Stimulated activated naive CD8-positive, alpha-beta T cell treated with anti-CD3 and anti-CD28 coated beads, Interleukin-15, Interleukin-2, amounts not matched to agents 100 ng/mL and 50 ng/mL, for 24 hours (primary cell): ENCODE data around the gene FIZ1.
"Not testable (repeated sequence)": the region's sequence is repeated elsewhere in the genome, so short reads cannot be mapped to it uniquely, and the experiment has no call there.

Source experiments
- H3K27ac Mint-ChIP-seq: one replicate; pipeline ENCODE4 v1.8.0; 2021; ENCODE audit warnings: mild to moderate bottlenecking, mixed read lengths
- H3K27me3 Mint-ChIP-seq: one replicate; pipeline ENCODE4 v1.8.0; 2021; ENCODE audit warnings: mixed read lengths
- H3K36me3 Mint-ChIP-seq: one replicate; pipeline ENCODE4 v1.8.0; 2021; ENCODE audit warnings: low read depth, mixed read lengths
- H3K4me1 Mint-ChIP-seq: one replicate; pipeline ENCODE4 v1.8.0; 2021; ENCODE audit warnings: low read depth, mixed read lengths
- H3K4me3 Mint-ChIP-seq: one replicate; pipeline ENCODE4 v1.8.0; 2021; ENCODE audit warnings: mild to moderate bottlenecking, mixed read lengths
- H3K9me3 Mint-ChIP-seq: one replicate; pipeline ENCODE4 v1.8.0; 2021; ENCODE audit warnings: mixed read lengths

FIZ1 gene

DNA sequence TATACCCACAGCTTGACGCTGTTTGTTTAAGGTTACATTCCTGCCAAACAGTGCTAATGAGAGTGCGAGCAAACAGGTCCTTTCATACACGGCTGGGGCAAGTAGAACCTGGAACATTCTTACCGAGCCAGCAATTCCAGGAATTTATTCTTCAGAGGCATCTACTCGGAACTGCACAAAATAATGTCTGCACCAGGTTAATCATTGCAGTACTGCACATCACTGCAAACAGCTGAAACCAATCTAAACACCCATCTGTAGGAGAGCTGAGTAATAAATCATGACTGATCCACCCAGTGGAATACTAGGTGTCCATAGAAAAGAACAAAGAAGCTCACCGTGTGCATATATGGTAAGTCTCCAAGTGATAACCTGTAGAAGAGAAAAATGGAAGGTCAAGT, 17.5 kb downstream of the FIZ1 start:
- Mint-ChIP-seq H3K36me3 (peaks cover 13% of the 10 kb centered on the region), H3K27ac (no peak overlapping the region), H3K4me1 (peaks cover 39% of the 10 kb centered on the region), H3K9me3 (no peaks in the 10 kb centered on the region), H3K4me3 (peak overlapping the region; percentile 95), H3K27me3 (no peaks in the 10 kb centered on the region)

- Mint-ChIP-seq H3K27ac (peak overlapping the region; percentile 76), H3K4me3 (peak overlapping the region; percentile 95)
These were observed 18.0 kb downstream of the FIZ1 start for GRCh38 chr19:55581145-55581822.

GRCh38 chr19:55580628-55581144, 18.6 kb downstream of the FIZ1 start, which contains the start of gene ZNF579:
TSS of gene ZNF579 (minus strand) at chr19:55580848. CDS start at chr19:55579639, 1,209 bp downstream.
- Mint-ChIP-seq H3K9me3 (no peaks in the 10 kb centered on the region), H3K27ac (peak within 1 kb of the TSS; percentile 92), H3K4me3 (peak within 1 kb of the TSS; percentile 95), H3K36me3 (peaks cover 15% of the 10 kb centered on the region), H3K4me1 (peaks cover 28% of the 10 kb centered on the region), H3K27me3 (no peaks in the 10 kb centered on the region)

More at GRCh38 chr19:55581145-55581822, 18.0 kb downstream of the FIZ1 start:
- no peaks in the 10 kb centered on the region for H3K27me3 Mint-ChIP-seq
- H3K4me1 Mint-ChIP-seq, result peaks cover 34% of the 10 kb centered on the region
- no peaks in the 10 kb centered on the region for H3K9me3 Mint-ChIP-seq
- peaks cover 15% of the 10 kb centered on the region for H3K36me3 Mint-ChIP-seq

DNA sequence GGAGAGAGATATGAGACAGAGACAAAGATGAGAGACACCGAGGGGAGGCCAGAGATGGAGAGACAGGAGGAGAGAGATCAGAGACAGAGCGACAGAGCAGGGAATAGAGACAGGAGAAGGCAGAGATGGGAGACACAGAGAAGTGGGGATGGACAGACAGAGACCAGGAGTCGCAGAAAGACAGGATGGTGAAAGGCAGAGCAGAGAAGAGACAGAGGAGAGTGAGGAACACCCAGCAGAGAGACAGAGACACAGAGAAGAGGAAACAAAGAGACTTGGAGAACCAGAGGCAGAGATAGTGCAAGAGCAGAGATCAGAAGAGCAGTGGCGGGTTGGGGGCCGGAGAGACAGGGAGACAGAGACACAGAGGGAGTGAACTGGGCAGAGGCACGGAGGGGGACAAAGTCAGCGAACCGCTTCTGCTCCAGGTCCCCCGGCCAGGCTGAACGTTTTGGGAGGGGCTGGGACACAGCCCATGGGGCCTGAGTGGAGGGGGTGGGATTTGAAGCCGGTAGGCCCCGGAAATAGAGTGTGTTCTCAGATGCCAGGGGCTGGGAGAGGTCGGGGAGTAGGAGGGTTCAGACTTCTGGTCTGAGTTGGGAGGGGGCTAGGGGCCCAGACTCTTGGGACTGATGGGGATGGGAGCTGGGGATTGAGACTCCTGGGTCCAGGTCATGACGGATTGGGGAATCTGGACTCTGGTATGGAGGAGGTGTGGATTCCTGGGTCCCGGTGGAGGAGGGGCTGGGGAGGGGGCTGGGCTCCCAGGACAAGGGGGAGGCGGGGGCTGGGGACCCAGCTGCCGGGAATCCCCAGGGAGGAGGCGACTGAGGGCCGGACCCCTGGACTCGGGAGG, 19.3 kb downstream of the FIZ1 start:
- Mint-ChIP-seq H3K27me3 (no peaks in the 10 kb centered on the region), H3K9me3 (no peaks in the 10 kb centered on the region), H3K36me3 (peaks cover 15% of the 10 kb centered on the region), H3K4me1 (peaks cover 22% of the 10 kb centered on the region), H3K27ac (peak overlapping the region; percentile 92), H3K4me3 (peak overlapping the region; percentile 95)

DNA sequence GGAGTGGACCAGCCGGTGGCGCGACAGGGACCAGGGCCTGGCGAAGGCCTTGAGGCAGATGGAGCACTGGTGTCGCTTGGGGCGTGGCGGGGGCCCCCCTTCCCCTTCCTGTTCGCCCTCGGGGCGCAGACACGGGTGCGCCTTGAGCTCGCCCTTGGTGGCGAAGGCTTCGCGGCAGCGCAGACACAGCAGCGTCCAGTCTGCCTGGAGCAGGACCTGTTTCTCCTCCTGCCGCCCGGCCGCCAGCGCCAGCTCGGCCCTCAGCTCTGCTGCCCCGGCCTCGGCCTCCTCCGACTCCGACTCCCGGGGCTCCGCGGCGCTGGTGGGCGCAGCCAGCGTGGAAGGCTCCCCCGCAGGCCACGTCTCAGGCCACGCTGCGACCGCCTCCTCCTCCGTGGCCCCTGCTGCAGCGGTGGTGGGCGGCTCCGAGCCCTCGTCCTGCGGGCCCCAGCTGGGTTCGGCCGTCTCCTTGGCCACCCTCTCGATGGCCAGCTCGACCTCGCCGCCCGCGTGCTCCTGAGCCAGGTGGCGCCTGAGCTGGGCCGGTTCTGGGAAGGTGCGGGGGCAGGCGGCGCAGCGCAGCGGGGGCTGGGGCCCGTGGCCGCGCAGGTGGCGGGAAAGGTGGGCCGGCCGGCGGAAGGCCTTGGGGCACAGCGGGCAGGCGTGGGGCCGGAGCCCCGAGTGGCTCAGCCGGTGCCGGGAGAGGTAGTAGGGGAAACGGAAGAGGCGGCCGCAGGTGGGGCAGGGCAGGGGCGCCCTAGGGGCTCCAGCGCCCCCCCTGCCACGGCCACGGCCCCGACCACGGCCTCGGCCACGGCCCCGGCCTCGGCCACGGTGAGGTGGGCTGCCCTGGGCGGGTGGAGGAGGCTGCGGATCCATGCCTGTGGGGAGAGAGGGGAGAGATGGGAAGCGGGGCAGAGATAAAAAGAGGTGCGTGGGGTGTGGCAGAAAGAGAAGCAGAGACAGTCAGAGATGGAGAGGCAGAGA, 20.3 kb downstream of the FIZ1 start:
- peaks cover 15% of the 10 kb centered on the region for H3K36me3 Mint-ChIP-seq
- H3K27ac Mint-ChIP-seq, result peak overlapping the region; percentile 92
- no peaks in the 10 kb centered on the region for H3K27me3 Mint-ChIP-seq
- peak overlapping the region; percentile 95 for H3K4me3 Mint-ChIP-seq
- no peaks in the 10 kb centered on the region for H3K9me3 Mint-ChIP-seq
- H3K4me1 Mint-ChIP-seq, result peaks cover 22% of the 10 kb centered on the region

- Mint-ChIP-seq H3K4me1 (peaks cover 22% of the 10 kb centered on the region), H3K27me3 (no peaks in the 10 kb centered on the region), H3K9me3 (no peaks in the 10 kb centered on the region), H3K36me3 (peaks cover 15% of the 10 kb centered on the region), H3K27ac (no peak overlapping the region), H3K4me3 (no peak overlapping the region)
These were observed 21.1 kb downstream of the FIZ1 start for GRCh38 chr19:55578031-55578760.

- Mint-ChIP-seq H3K36me3 (peaks cover 15% of the 10 kb centered on the region), H3K9me3 (no peaks in the 10 kb centered on the region), H3K27me3 (no peaks in the 10 kb centered on the region), H3K4me1 (peaks cover 16% of the 10 kb centered on the region), H3K27ac (peak overlapping the region; percentile 28), H3K4me3 (no peak overlapping the region)
These were observed 22.6 kb downstream of the FIZ1 start for GRCh38 chr19:55576746-55577145.

DNA sequence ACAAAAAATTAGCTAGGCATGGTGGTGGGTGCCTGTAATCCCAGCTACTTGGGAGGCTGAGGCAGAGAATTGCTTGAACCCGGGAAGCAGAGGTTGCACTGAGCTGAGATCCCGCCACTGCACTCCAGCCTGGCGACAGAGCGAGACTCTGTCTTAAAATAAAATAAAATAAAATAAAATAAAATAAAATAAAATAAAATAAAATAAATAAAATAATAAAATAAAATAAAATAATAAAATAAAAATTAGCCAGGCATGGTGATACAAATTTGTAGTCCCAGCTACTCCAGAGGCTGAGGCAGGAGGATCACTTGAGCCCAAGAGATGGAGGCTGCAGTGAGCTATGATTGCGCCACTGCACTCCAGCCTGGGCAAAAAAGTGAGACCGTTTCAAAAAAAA, 25.4 kb downstream of the FIZ1 start:
- H3K27ac Mint-ChIP-seq, H3K9me3 Mint-ChIP-seq, H3K4me3 Mint-ChIP-seq: not testable (repeated sequence)

GRCh38 chr19:55569477-55569876, 29.8 kb downstream of the FIZ1 start:
- H3K36me3 Mint-ChIP-seq, H3K4me1 Mint-ChIP-seq, H3K27ac Mint-ChIP-seq, H3K27me3 Mint-ChIP-seq, H3K4me3 Mint-ChIP-seq, H3K9me3 Mint-ChIP-seq: not testable (repeated sequence)

More for the DNA sequence above, 25.4 kb downstream of the FIZ1 start:
- H3K36me3 Mint-ChIP-seq, result peaks cover 10% of the 10 kb centered on the region
- not testable (repeated sequence) for H3K4me1 Mint-ChIP-seq, H3K27me3 Mint-ChIP-seq

DNA sequence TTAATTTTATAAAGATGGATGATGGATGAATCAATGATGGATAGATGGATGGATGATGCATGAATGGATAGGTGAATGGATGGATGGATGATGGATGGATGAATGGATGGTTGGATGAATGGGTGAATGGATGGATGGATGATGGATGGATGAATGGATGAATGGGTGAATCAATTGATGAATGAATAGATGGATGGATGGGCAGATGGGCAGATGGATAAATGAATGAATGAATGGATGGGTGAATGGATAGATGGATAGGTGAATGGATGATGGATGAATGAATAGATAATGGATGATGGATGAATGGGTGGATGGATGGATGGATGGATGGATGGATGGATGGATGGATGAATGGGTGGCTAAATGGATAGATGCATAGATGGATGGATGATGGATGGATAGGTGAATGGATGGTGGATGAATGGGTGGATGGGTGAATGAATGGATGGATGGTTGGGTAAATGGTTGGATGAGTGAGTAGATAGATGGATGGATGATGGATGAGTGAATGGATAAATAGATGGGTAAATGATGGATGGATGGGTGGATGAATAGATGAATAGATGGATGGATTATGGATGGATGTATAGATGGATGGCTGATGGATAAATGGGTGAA, 31.5 kb downstream of the FIZ1 start:
- Mint-ChIP-seq H3K36me3 (no peaks in the 10 kb centered on the region), H3K27ac (no peak overlapping the region), H3K9me3 (no peaks in the 10 kb centered on the region), H3K4me3 (no peak overlapping the region), H3K4me1 (no peaks in the 10 kb centered on the region), H3K27me3 (peaks cover 6% of the 10 kb centered on the region)

DNA sequence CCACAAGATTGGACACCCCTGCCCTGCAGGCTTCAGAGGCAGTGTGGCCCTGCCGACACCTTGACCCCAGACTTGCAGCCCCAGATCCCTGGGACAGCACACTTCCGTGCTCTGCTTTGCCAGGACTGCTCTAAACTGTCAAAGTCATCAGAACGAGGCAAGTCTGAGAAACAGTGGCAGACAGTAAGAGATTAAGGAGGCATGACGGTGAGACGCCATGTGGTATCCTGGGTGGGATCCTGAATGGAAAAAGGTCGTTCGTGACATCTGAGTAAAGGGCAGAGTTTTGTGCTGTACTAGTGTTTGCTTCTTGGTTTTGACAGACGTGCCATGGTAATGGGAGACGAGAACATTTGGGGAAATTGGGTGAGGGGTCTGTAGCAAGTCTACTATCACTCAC, 32.5 kb downstream of the FIZ1 start:
- Mint-ChIP-seq H3K27me3 (peaks cover 6% of the 10 kb centered on the region), H3K36me3 (no peaks in the 10 kb centered on the region), H3K4me3 (no peak overlapping the region)

GRCh38 chr19:55563261-55563690, 36.0 kb downstream of the FIZ1 start:
- Mint-ChIP-seq H3K36me3 (no peaks in the 10 kb centered on the region), H3K4me1 (no peaks in the 10 kb centered on the region), H3K27me3 (peaks cover 10% of the 10 kb centered on the region), H3K4me3 (no peak overlapping the region), H3K27ac (no peak overlapping the region), H3K9me3 (no peaks in the 10 kb centered on the region)

More for the DNA sequence above, 32.5 kb downstream of the FIZ1 start:
- no peaks in the 10 kb centered on the region for H3K9me3 Mint-ChIP-seq
- no peaks in the 10 kb centered on the region for H3K4me1 Mint-ChIP-seq
- H3K27ac Mint-ChIP-seq, result no peak overlapping the region

- no peak overlapping the region for H3K4me3 Mint-ChIP-seq
- no peaks in the 10 kb centered on the region for H3K9me3 Mint-ChIP-seq
- no peak overlapping the region for H3K27ac Mint-ChIP-seq
- H3K27me3 Mint-ChIP-seq, result peaks cover 4% of the 10 kb centered on the region
- no peaks in the 10 kb centered on the region for H3K4me1 Mint-ChIP-seq
- no peaks in the 10 kb centered on the region for H3K36me3 Mint-ChIP-seq
These were observed 39.6 kb downstream of the FIZ1 start for GRCh38 chr19:55559684-55560083.
